ENCODE results near the gene VMO1.

VMO1 gene

DNA sequence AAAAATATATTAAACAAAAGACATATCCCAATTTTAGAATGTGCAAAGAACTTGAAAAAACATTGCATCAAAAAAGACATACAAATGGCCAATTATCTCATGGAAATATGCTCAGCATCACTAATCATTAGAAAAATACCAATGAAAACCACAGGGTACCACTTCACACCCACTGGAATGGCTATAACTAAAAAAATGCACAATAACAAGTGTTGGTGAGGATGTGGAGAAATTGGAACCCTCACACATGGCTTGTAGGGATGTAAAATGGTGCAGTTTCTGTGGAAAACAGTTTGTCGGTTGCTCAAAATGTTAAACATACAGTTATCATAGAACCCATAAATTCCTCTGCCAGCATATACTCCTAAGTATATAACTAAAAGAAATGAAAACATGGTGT is 9.0 kb upstream of the VMO1 start:
- DNase-seq: no peak

- no peak for DNase-seq
Measured at GRCh38 chr17:4790705-4791088, 4.5 kb upstream of the VMO1 start.

GRCh38 chr17:4789951-4790704 is 4.0 kb upstream of the VMO1 start:
- peak; percentile 86 to 90 for DNase-seq

GRCh38 chr17:4789701-4789950 is 3.5 kb upstream of the VMO1 start:
- DNase-seq: no peak

DNA sequence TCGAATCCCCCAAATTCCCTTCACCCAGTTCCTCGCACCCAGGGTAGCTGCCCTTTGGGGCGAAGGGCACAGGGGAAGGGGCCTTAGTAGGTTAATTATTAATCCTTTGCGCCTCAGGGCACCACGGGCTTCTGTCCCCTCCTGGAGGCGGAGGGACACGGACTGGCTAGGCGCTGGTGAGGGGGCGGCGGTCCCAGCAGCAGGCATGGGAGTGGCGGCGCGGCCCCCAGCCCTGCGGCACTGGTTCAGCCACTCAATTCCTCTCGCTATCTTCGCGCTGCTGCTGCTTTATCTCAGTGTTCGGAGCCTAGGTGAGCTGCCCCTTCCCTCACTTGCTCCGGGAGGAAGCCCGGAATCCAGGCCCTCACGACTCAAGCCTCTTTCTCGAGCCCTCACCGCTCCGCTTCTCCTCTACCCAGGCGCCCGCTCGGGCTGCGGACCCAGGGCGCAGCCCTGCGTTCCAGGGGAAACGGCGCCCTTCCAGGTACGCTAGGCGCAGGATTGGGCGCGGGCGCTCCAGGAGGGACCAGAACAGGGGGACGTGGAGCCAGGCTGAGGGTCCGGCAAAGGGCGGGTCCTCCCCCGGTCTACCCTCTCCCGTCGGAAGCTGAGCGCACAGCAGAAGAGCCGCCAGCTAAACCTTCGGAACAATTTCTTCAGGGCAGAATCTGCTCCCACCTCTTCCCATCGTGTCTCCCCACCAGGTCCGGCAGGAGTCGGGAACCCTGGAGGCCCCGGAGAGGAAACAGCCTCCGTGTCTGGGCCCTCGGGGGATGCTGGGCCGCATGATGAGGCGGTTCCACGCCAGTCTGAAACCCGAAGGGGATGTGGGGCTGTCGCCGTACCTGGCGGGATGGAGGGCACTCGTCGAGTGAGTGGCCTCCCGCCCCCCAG is 2.9 kb upstream of the VMO1 start, which contains the start of gene GLTPD2:
Gene GLTPD2, plus strand, starts transcription at position 158 of the 894 bp plus-strand sequence. Its CDS starts 48 bp downstream, at position 206.
- DNase-seq: no peak

DNA sequence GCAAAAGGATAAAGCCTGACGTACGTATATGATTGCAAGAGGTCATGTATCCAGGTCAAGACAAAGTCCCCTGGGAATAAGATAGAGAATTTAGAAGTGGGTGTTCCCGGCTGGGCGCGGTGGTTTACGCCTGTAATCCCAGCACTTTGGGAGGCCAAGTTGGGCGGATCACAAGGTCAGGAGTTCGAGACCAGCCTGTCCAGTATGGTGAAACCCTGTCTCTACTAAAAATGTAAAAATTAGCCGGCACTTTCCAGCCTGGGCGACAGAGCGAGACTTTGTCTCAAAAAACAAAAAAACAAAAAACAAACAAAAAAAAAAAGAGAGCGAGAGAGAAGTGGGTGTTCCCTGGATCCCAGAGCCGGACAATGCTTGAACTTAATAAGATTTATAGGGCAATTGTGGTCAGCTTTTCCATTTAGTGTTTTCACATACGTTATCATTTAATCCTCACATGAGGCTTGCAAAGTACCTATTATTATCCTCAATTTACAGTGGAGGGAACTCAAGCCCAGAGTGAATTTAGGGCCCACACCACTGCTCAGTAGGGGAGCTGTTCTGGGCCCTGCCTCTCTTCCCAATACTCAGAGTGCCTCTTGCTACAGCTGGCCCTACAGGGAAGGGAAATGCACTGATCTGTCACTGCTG is 2.1 kb upstream of the VMO1 start:
- no peak for DNase-seq

DNA sequence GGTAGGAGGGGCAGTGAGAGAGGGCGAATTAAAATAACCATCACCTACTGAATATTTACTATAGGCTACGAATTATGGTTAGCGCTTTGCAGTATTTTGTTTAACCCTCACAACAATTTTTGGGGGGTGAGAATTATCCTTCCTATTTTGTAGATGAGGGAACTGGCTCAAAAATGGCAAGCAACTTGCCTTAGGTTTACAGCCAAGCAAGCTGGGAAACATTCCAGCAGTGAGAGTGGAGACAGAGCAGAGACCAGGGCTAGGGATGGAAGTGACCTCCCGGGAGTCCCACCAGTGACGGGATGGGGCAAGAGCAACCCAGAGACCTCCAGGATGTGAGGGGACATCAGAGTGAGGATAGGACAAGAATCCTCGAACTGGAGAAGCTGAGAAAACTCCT is 352 bp upstream of the VMO1 start:
- DNase-seq: no peak

DNA sequence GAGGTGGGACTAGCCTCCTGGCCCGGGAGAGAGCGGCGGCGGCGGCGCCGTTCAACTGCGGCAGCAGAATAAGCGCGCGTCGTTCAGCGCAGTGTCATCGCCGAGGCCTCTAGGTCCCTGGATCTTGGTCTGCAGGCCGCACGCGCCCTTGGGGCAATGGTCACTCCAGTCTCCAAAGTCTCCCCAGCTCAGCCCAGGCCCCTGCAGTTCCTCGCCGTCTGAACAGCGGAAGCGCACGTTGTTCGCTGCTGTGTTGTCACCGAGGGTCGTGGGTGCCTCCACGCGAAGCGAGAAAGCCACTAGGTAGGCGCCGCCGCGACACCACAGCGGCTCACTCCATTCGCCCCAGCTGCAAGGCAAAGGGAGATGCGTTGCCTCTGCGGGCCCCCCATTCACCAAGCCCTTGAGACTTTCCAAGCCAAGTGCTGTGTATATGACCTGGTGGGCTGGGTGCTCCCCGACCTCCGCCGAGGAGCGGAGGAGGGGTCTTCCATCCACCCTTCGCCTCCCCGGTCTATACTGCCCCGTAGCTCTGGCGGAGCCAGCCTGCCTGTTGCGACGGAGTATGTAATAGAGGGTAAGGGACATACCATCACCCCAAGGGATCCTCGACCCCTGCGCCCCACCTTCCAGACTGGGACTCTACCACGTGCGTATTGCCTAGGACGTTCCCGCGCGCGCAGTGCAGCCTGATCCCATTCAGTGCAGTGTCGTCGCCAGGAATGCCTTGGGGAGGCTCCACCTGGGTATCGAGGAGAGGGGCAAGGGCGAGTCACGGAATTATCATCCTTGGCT is 656 bp downstream of the VMO1 start:
- no peak for DNase-seq

- DNase-seq: peak; percentile 52 to 56
Measured at GRCh38 chr17:4782652-4783051, 3.5 kb downstream of the VMO1 start.

DNA sequence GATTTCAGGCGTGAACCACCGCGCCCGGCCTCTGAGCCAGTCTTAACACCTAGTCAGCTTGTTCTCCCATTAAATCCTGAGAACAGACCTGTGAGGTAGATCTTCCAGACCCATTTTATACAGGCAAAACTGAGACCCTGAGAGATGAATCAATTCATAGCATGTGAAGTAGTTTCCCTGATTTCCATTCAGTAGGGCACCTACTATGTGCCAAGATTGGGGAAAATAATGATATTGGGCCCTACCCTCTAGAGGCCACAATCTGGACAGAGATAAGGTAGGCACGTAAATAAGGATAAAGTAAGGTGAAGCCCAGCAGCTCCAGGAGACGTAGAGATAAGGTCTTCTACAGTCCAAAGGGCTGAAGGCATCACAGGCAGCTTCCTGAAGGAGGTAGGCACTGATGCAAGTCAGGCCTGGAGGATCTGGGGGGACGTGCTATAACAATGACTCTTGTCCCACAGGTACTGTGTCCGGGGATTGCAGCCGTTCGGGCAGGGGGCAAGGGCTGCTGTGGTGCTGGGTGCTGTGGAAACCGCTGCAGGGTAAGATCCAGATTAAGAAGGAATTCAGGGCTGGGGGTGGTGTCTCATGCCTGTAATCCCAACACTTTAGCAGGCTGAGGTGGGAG is 5.7 kb downstream of the VMO1 start:
- no peak for DNase-seq

DNA sequence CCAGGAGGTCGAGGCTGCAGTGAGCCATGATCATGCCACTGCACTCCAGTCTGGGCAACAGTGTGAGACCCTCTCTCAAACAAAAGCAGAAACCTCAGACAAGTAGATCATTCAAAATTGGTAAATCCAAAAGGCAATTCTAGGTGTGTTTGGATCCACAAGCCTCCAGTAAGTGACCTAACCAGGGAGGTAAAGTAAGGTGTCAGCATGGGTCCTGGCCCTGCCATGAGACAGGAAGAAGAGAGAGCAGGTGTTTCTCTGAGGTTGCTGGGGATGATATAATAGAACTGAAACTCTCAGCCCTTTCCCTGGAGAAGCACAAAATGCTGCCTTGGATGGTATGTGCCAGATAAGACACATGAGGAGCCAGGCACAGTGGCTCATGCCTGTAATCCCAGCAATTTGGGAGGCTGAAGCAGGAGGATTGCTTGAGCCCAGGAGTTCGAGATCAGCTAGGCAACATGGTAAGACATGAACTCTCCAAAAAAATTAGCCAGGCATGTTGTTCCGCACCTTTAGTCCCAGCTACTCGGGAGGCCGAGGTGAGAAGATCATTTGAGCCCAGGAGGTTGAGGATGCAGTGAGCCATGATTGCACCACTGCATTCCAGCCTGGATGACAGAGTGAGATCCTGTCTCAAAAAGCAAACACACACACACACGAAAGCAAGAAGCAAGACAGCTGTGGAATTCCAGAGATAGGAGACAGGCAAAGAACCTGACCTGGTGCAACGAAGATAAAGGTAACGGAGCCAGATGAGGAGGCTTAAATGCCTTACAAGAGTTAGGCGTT is 8.0 kb downstream of the VMO1 start:
- no peak for DNase-seq

- DNase-seq: no peak
Measured at GRCh38 chr17:4772235-4772613, 13.9 kb downstream of the VMO1 start.

DNA sequence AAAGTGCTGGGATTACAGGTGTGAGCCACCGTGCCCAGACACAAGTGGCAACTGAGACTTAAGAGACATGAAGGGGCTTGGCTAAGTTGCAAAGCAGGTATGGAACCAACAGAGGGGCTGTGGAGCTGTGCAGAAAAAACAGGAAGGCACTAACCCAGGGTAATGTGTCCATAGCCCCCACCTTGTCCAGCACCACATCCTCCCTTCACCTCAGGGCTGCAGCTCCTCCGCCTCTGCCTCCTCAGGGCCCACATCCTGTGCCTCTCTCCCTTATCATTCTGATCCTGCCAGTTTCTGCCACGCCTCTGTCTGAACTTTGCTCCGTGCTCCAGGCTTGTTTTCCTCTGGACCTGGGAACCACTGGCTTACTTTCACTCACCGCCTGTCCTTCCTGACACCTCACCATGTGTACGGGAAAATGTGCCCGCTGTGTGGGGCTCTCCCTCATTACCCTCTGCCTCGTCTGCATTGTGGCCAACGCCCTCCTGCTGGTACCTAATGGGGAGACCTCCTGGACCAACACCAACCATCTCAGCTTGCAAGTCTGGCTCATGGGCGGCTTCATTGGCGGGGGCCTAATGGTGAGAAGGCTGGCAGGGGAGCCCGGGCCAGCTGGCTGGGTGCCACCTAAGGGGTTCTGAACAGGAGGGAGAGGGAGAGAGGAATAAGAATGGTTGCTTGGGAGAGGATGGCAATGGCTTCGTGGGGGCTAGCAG is 14.5 kb downstream of the VMO1 start, which contains the start of gene TM4SF5:
Gene TM4SF5, plus strand, starts transcription at position 368 of the 716 bp plus-strand sequence. Its CDS starts 37 bp downstream, at position 405.
- no peak for DNase-seq

DNA sequence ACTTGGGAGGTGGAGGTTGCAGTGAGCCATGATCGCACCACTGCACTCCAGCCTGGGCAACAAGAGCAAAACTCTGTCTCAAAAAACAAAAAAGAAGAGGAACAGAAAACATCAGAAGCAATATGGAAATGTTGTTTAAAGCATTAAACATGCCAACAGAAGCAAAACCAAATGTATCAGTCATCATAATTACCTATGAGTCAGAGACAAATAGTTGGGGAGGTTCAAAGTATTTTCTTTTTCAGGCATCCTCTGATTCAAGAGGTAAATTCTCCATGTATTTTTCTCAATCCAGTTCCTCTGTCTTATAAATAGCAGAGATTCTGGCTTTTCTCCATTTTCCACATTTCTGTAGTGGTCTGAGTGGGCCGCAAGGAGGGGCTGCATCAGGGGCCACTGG is 16.5 kb downstream of the VMO1 start:
- DNase-seq: no peak

GRCh38 chr17:4768298-4768697 is 17.9 kb downstream of the VMO1 start:
- DNase-seq: no peak

- DNase-seq: no peak
Measured at GRCh38 chr17:4766723-4767122, 19.4 kb downstream of the VMO1 start.

GRCh38 chr17:4766201-4766600 is 20.0 kb downstream of the VMO1 start:
- no peak for DNase-seq

- no peak for DNase-seq
Measured at GRCh38 chr17:4764595-4764994, 21.6 kb downstream of the VMO1 start.

GRCh38 chr17:4759776-4760236 is 26.4 kb downstream of the VMO1 start:
- DNase-seq: no peak

GRCh38 chr17:4753392-4753791 is 32.8 kb downstream of the VMO1 start:
- no peak for DNase-seq

GRCh38 chr17:4751932-4752331 is 34.2 kb downstream of the VMO1 start:
- DNase-seq: no peak

Data from NCI-H1930 (cell line).